Psoas muscle (tissue), 8 donors: Measurements from ENCODE around the gene LRBA. TPM values are rescaled to one million over a fixed set of nuclear protein-coding genes. Genes with fewer than 3 reads are reported as not detected.

Experiments used
- ATAC-seq, 4 donors: fragments of 200-7000 bp; cut with Tn5 transposase; one replicate each; pipeline ENCODE4 v1.9.1; 2020; ENCODE audit warnings: moderate library complexity in 3 of 4, mild to moderate bottlenecking in 2 of 4
- DNase-seq, 2 donors: peaks; one replicate each; pipeline ENCODE4 v3.0.0-alpha.2; 2020
- H3K27ac ChIP-seq: fragments of 200-600 bp; one replicate; pipeline ENCODE4 v1.8.0; 2022
- H3K27me3 ChIP-seq, 3 donors: fragments of 200-600 bp in 1 of 3; one replicate each; pipeline versions ENCODE4 v1.6.1 to v1.8.0; 2013 to 2022; ENCODE audit warnings: low read length in 2 of 3, mild to moderate bottlenecking in 2 of 3, moderate library complexity in 1 of 3; ENCODE audit not compliant: insufficient read depth in 3 of 3
- H3K36me3 ChIP-seq, 2 donors: fragments of 200-600 bp in 1 of 2; one replicate each; pipeline versions ENCODE4 v1.6.1 to v1.8.0; 2013 to 2022; ENCODE audit warnings: low read depth in 1 of 2, mild to moderate bottlenecking in 1 of 2, moderate library complexity in 1 of 2; ENCODE audit not compliant: insufficient read depth in 1 of 2
- H3K4me1 ChIP-seq: fragments of 200-600 bp; one replicate; pipeline ENCODE4 v1.8.0; 2022
- H3K4me3 ChIP-seq: fragments of 200-600 bp; one replicate; pipeline ENCODE4 v1.8.0; 2022; ENCODE audit warnings: mild to moderate bottlenecking
- H3K9me3 ChIP-seq: fragments of 200-600 bp; one replicate; pipeline ENCODE4 v1.8.0; 2022
- WGBS, 3 donors: extraction: QIAGEN DNeasy Blood & Tissue Kit; methylation state at CpG; one replicate each; pipeline versions ENCODE4 v1.1.6 to v1.1.7; 2013; 5-methylcytosine and 5-hydroxymethylcytosine counted together
- intact Hi-C, 2 donors: fragments of 100-400 bp; cut with DNase I; formaldehyde crosslinking; loops; one replicate each; pipeline versions ENCODE4 v1.11.0 to v1.14.2; 2022
- polyA plus RNA-seq, 3 donors: library from polyadenylated mRNA; stranded (reverse); fragments of 200-250 nt; gene quantifications; one replicate each; pipeline ENCODE4 v1.2.3, GENCODE V29; 2013
- total RNA-seq, 4 donors: library from RNA; stranded (reverse); fragmentation: NEBNext Ultra II Directional in 2 of 4; extraction: Animal tissue kit (Norgen Biotek cat#: 25700) in 2 of 4; gene quantifications; one replicate each; pipeline versions ENCODE4 v1.2.1 to v1.2.4, GENCODE V29; 2021 to 2023
- TF ChIP-seq, protein P1 (sequence below): fragments of 200-600 bp; IDR thresholded peaks from one replicate; pipeline ENCODE4 v1.8.0; 2022; ENCODE audit warnings: antibody characterized with exemption
- donor health status: healthy with polysubstance abuse.
- donor health status: DM: no; HTN: no; CAD: no; lungs with moderate emphysema.
- donor health status: Bipolar disorder and iron deficiency.
- donor health status: healthy.
- donor health status: DM: yes; HTN: yes; CAD: no.
- donor health status: DM: no; HTN: no; CAD: no.
- donor health status: DM: no; HTN: no; CAD: no.
- donor health status: DM: yes; HTN: yes; CAD: no.

The LRBA gene
- total and polyA plus RNA-seq, 7 donors = 2.9 to 10.6 (median 6.4) TPM

DNA sequence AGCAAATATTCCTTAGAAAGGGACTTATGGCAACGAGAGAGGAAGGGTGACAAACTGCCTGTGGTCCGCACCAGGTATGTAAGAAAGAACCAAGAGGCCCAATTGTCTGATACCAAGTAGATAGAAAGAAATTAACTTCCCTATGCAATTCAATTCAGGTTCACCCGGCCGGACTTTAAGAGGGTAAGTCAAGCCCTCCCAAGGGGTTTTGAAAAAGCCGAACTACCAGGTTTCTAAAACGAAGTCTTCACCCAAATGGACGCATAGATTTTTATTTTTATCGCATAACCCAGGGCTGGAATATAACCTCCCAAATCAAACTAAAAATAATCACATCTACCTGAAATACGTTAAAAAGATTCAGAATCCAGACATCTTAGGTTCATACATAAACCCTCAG lies 434.8 kb downstream of the LRBA start:
- no peaks in the 10 kb centered on the region for H3K9me3 ChIP-seq
- TF ChIP-seq, protein P1, sequence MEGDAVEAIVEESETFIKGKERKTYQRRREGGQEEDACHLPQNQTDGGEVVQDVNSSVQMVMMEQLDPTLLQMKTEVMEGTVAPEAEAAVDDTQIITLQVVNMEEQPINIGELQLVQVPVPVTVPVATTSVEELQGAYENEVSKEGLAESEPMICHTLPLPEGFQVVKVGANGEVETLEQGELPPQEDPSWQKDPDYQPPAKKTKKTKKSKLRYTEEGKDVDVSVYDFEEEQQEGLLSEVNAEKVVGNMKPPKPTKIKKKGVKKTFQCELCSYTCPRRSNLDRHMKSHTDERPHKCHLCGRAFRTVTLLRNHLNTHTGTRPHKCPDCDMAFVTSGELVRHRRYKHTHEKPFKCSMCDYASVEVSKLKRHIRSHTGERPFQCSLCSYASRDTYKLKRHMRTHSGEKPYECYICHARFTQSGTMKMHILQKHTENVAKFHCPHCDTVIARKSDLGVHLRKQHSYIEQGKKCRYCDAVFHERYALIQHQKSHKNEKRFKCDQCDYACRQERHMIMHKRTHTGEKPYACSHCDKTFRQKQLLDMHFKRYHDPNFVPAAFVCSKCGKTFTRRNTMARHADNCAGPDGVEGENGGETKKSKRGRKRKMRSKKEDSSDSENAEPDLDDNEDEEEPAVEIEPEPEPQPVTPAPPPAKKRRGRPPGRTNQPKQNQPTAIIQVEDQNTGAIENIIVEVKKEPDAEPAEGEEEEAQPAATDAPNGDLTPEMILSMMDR = no peak
- H3K36me3 ChIP-seq = no peaks in the 10 kb centered on the region
- WGBS, 3 donors = 81 to 93% (median 92%) methylated on average over 9 of the region's 9 CpGs
- H3K27me3 ChIP-seq = no peaks in the 10 kb centered on the region
- DNase-seq (no peak), ATAC-seq (no peak)
- H3K27ac ChIP-seq = no peak overlapping the region
- intact Hi-C loops = no loop called here
- no peaks in the 10 kb centered on the region for H3K4me1 ChIP-seq
- peak overlapping the region; percentile 57 for H3K4me3 ChIP-seq

DNA sequence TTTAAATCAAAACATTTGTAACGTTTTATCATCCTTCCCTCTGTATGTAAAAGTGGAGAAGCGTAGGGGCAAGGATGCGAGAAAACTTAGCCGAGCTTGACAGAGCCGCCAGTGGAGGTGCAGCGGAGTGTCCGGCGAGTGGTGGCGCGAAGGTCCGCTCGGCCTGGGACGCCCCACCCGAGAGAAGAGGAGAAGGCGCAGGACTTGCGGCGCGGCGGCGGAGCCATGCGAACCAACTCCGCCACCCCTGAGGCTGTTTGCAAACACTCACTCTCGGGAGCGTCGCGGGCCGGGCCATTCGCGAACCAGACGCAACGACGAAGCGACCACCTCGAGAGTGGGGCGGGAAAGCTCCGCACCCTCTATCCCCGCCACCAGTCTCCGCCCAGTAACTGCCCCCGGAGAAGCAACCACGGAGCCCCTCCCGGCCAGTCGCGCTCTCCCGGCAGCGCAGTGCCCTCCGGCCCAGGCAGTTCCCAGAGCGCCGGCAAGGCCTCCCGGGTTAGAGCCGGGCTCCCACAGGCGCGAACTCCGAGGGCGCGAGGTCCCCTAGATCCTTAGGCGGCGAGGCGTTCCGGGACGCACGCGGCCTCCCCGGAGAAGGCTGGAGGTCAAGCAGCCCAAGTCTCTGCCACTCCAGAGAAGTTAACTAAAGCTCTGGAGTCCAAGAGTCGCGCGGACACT lies 435.4 kb downstream of the LRBA start:
- peak; percentile 18 to 53 for DNase-seq
- WGBS, 3 donors = 26 to 38% (median 36%) methylated on average over 66 of the region's 66 CpGs
- Histone ChIP-seq H3K4me1 (no peaks in the 10 kb centered on the region), H3K27ac (no peak overlapping the region), H3K27me3 (no peaks in the 10 kb centered on the region), H3K36me3 (no peaks in the 10 kb centered on the region), H3K4me3 (peak overlapping the region; percentile 57), H3K9me3 (no peaks in the 10 kb centered on the region)
- TF ChIP-seq, protein P1 = no peak
- intact Hi-C loops = no loop called here
- ATAC-seq = peak in 3 of 4 donors; percentile 64 to 76 (median 67)

DNA sequence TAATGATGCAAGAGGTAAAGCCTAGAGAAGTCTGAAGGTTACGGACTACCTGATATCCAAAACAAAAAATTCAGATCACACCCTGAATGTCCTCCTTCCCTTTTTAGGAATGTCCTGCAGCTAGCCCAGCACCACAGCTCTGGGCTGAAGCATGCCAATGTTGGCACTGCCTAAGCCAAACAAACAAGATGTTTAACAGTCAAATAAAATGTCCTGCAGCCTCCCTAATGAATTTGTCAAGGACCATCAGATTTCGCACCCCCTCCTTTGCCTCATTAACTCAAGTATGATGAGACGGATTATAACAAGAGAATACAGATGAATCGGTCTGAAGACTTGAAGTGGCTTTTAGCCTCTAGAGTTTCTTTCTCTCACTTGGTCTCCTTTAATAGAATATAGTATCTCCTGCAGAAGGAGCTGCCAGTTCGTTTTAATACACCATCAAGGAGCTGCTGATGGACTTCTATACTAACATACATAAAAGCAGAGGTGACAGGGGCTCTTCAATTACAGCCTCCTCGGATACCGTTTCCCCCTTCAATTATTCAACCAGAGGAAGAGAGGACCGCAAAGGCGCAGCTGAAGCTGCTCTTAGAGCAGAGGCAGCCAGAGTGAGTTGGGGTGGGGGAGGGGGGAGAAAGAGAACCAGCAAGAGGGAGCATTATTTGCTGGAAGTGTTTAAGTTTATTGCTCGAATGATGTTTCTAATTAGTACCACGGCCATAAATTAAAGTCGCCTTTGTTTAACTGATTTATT lies 436.2 kb downstream of the LRBA start:
- 51 to 54% (median 52%) methylated on average over 12 of the region's 12 CpGs for WGBS, 3 donors
- intact Hi-C loops = no loop called here
- Histone ChIP-seq H3K27me3 (no peaks in the 10 kb centered on the region), H3K4me1 (no peaks in the 10 kb centered on the region), H3K27ac (no peak overlapping the region), H3K9me3 (no peaks in the 10 kb centered on the region), H3K36me3 (no peaks in the 10 kb centered on the region), H3K4me3 (peak overlapping the region; percentile 57)
- ATAC-seq = no peak
- TF ChIP-seq, protein P1 = no peak
- DNase-seq = no peak

DNA sequence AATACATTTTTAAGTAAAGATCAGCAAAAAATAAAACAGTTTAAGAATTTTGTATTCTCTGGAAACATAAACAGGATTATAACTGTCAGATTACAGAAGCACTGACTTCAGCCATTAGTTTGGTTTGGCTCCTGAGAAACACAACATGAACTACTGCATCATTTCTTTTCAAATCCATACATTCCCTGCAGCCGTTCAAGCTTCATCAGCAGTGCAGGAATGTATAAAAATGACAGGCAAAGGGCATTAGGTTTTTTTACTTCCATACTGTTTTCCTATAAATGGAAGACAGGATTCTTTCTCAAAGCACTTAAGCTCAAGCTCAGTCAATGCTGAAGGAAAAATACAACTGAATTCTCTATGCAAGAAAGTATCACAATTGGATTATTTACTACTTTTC lies 437.3 kb downstream of the LRBA start:
- Histone ChIP-seq H3K4me3 (no peak overlapping the region), H3K36me3 (no peaks in the 10 kb centered on the region), H3K27ac (no peak overlapping the region), H3K4me1 (no peaks in the 10 kb centered on the region), H3K9me3 (no peaks in the 10 kb centered on the region), H3K27me3 (no peaks in the 10 kb centered on the region)
- DNase-seq = no peak
- 92 to 96% (median 96%) methylated on average over 1 of the region's 1 CpG for WGBS, 3 donors
- ATAC-seq = no peak
- intact Hi-C loops = no loop called here
- TF ChIP-seq, protein P1 = no peak
